Central memory CD8-positive, alpha-beta T cell (primary cell): Measurements from ENCODE around the gene RIN1.
"Not testable (repeated sequence)": the region's sequence is repeated elsewhere in the genome, so short reads cannot be mapped to it uniquely, and the experiment has no call there.

ENCODE experiments used
- ATAC-seq: fragments of 150-1000 bp; cut with Tn5 transposase; replicated peaks from 2 replicates; pipeline ENCODE4 v1.10.0; 2022; ENCODE audit warnings: mild to moderate bottlenecking, moderate FRiP score, moderate number of reproducible peaks; ENCODE audit not compliant: poor library complexity, severe bottlenecking; ENCODE audit errors: extremely low read depth
- DNase-seq, 2 donors: peaks; one replicate each; pipeline ENCODE4 v3.0.0; 2021; ENCODE audit warnings: low spot score in 2 of 2
- H3K27ac Mint-ChIP-seq: one replicate; pipeline ENCODE4 v1.8.0; 2022; ENCODE audit warnings: low read depth, mild to moderate bottlenecking, moderate library complexity, mixed read lengths
- H3K27me3 Mint-ChIP-seq: one replicate; pipeline ENCODE4 v1.8.0; 2022; ENCODE audit warnings: mixed read lengths
- H3K36me3 Mint-ChIP-seq: one replicate; pipeline ENCODE4 v1.8.0; 2022; ENCODE audit warnings: mild to moderate bottlenecking, moderate library complexity, mixed read lengths; ENCODE audit not compliant: insufficient read depth
- H3K4me1 Mint-ChIP-seq: one replicate; pipeline ENCODE4 v1.8.0; 2022; ENCODE audit warnings: mixed read lengths
- H3K4me3 Mint-ChIP-seq: one replicate; pipeline ENCODE4 v1.8.0; 2022; ENCODE audit warnings: mild to moderate bottlenecking, moderate library complexity, mixed read lengths
- H3K9me3 Mint-ChIP-seq: one replicate; pipeline ENCODE4 v1.8.0; 2022; ENCODE audit warnings: mixed read lengths

Gene RIN1

GRCh38 chr11:66327171-66328030 is 8.8 kb downstream of the RIN1 start:
- no peaks in the 10 kb centered on the region for H3K27me3 Mint-ChIP-seq
- ATAC-seq (no peak), DNase-seq (no peak)
- H3K4me1 Mint-ChIP-seq = peaks cover 25% of the 10 kb centered on the region
- peaks cover 9% of the 10 kb centered on the region for H3K36me3 Mint-ChIP-seq
- H3K27ac Mint-ChIP-seq = peak overlapping the region; percentile 52
- no peaks in the 10 kb centered on the region for H3K9me3 Mint-ChIP-seq
- peak overlapping the region; percentile 3 for H3K4me3 Mint-ChIP-seq

GRCh38 chr11:66326261-66327111 is 9.7 kb downstream of the RIN1 start:
- no peaks in the 10 kb centered on the region for H3K9me3 Mint-ChIP-seq
- DNase-seq (no peak), ATAC-seq (no peak)
- no peak overlapping the region for H3K4me3 Mint-ChIP-seq
- peak overlapping the region; percentile 78 for H3K27ac Mint-ChIP-seq
- H3K4me1 Mint-ChIP-seq = peaks cover 25% of the 10 kb centered on the region
- H3K27me3 Mint-ChIP-seq = no peaks in the 10 kb centered on the region
- peaks cover 9% of the 10 kb centered on the region for H3K36me3 Mint-ChIP-seq

DNA sequence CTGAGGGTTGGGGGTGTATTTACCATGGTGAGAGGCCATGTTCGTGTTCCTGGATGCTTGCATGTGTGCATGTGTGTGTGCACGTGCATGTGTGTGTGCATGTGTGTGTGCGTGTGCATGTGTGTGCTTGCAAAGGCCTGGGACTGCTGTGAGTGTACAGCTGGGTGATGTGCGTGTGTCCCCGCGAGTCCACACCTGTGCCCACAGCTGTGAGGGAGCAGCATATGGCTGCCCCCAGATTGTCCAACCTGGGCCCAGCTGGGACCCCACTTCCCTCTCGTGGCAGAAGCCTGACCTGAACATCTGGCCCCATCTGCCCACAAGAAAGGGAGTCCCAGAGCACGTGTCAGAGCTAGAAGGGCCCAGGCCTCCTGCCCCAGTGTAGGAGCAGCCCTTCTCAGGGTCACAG is 11.0 kb downstream of the RIN1 start:
- no peak overlapping the region for H3K27ac Mint-ChIP-seq
- no peaks in the 10 kb centered on the region for H3K27me3 Mint-ChIP-seq
- DNase-seq = no peak
- H3K9me3 Mint-ChIP-seq = no peaks in the 10 kb centered on the region
- H3K36me3 Mint-ChIP-seq = peaks cover 9% of the 10 kb centered on the region
- no peak overlapping the region for H3K4me3 Mint-ChIP-seq
- peaks cover 25% of the 10 kb centered on the region for H3K4me1 Mint-ChIP-seq
- ATAC-seq = no peak

DNA sequence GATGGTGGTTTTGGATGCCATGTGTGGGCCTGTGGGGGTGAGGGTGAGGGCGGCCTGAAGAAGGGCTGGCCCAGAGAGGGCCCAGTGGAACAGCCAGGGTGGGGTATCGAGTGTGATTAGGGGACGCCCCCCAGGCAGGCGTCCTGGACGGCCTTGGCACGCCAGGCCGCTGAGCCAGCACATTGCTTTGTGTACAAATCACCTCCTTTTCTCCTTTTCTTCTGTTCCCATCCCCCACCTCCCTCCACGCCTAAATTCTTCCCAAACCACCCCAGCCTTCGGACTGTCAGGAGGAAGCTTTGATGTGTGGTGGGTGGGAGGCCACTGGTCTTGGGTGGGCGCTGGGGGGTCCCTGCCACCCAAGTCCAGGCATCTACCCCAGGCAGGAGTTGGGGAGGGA is 11.6 kb downstream of the RIN1 start:
- ATAC-seq = no peak
- peaks cover 25% of the 10 kb centered on the region for H3K4me1 Mint-ChIP-seq
- H3K36me3 Mint-ChIP-seq = peaks cover 9% of the 10 kb centered on the region
- no peak overlapping the region for H3K4me3 Mint-ChIP-seq
- no peak for DNase-seq
- no peaks in the 10 kb centered on the region for H3K27me3 Mint-ChIP-seq
- no peak overlapping the region for H3K27ac Mint-ChIP-seq
- H3K9me3 Mint-ChIP-seq = no peaks in the 10 kb centered on the region

GRCh38 chr11:66323684-66324083 is 12.6 kb downstream of the RIN1 start:
- ATAC-seq (no peak), DNase-seq (no peak)
- no peak overlapping the region for H3K27ac Mint-ChIP-seq
- H3K9me3 Mint-ChIP-seq = no peaks in the 10 kb centered on the region
- H3K4me3 Mint-ChIP-seq = no peak overlapping the region
- H3K27me3 Mint-ChIP-seq = no peaks in the 10 kb centered on the region
- H3K36me3 Mint-ChIP-seq = peaks cover 9% of the 10 kb centered on the region
- peaks cover 28% of the 10 kb centered on the region for H3K4me1 Mint-ChIP-seq

- H3K4me3 Mint-ChIP-seq = no peak overlapping the region
- H3K27ac Mint-ChIP-seq = no peak overlapping the region
- H3K9me3 Mint-ChIP-seq = no peaks in the 10 kb centered on the region
- ATAC-seq (no peak), DNase-seq (no peak)
- no peaks in the 10 kb centered on the region for H3K27me3 Mint-ChIP-seq
- H3K4me1 Mint-ChIP-seq = peaks cover 27% of the 10 kb centered on the region
- peaks cover 3% of the 10 kb centered on the region for H3K36me3 Mint-ChIP-seq
Observed at GRCh38 chr11:66322732-66323427, 13.4 kb downstream of the RIN1 start.

DNA sequence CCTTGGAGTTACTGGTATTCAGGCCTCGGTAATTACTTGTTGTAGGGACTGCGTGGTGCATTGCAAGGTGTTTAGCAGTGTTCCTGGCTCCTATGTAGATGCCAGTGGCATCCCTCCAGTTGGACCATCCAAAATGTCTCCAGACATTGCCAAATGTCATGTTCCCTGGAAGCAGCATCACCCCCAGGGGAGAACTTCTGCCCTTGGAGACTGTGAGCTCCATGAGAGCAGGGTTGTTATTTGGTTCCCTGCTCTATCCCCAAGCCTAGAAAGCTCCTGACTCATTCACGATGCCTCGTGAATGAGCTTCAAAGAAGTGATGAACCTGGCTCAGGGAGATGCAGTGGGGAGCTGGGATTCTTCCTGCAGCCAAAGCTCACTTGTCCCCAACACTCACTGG is 14.6 kb downstream of the RIN1 start:
- DNase-seq (no peak), ATAC-seq (no peak)
- Mint-ChIP-seq H3K36me3 (no peaks in the 10 kb centered on the region), H3K4me3 (no peak overlapping the region), H3K4me1 (peaks cover 26% of the 10 kb centered on the region), H3K9me3 (no peaks in the 10 kb centered on the region), H3K27ac (no peak overlapping the region), H3K27me3 (no peaks in the 10 kb centered on the region)

- not testable (repeated sequence) for H3K4me3 Mint-ChIP-seq, ATAC-seq, H3K36me3 Mint-ChIP-seq, DNase-seq, H3K27ac Mint-ChIP-seq, H3K27me3 Mint-ChIP-seq, H3K9me3 Mint-ChIP-seq
- H3K4me1 Mint-ChIP-seq = peaks cover 24% of the 10 kb centered on the region
Observed at GRCh38 chr11:66320748-66321147, 15.5 kb downstream of the RIN1 start.

DNA sequence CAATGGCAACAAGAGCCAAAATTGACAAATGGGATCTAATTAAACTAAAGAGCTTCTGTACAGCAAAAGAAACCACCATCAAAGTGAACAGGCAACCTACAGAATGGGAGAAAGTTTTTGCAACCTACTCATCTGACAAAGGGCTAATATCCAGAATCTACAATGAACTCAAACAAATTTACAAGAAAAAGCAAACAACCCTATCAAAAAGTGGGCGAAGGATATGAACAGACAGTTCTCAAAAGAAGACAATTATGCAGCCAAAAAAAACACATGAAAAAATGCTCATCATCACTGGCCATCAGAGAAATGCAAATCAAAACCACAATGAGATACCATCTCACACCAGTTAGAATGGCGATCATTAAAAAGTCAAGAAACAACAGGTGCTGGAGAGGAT is 15.9 kb downstream of the RIN1 start:
- H3K27me3 Mint-ChIP-seq, H3K36me3 Mint-ChIP-seq, H3K9me3 Mint-ChIP-seq, DNase-seq, H3K4me3 Mint-ChIP-seq, H3K27ac Mint-ChIP-seq, ATAC-seq: not testable (repeated sequence)
- H3K4me1 Mint-ChIP-seq = peaks cover 27% of the 10 kb centered on the region

DNA sequence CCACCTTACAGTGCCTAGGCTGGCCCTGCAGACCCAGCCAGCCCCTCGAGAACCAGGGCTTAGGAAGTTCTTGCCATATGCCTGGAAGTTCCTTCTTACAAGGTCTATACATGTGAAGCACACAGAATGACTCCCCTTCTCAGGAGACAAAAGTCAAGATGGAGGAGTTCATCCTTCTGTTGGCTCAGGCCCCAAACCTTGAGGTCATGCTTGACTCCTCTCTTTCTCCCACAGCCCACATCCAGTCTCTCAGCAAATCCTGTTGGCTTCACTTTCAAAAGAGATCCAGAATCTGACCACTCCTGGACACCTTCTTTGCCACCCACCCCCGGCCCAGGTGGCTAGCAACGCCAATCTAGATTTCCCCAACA is 17.6 kb downstream of the RIN1 start:
- ATAC-seq (no peak), DNase-seq (no peak)
- Mint-ChIP-seq H3K4me1 (peaks cover 37% of the 10 kb centered on the region), H3K27ac (peak overlapping the region; percentile 85), H3K36me3 (peaks cover 12% of the 10 kb centered on the region), H3K4me3 (peak overlapping the region; percentile 61), H3K9me3 (no peaks in the 10 kb centered on the region), H3K27me3 (no peaks in the 10 kb centered on the region)

GRCh38 chr11:66317723-66318599 is 18.3 kb downstream of the RIN1 start:
- Mint-ChIP-seq H3K4me3 (peak overlapping the region; percentile 61), H3K27me3 (no peaks in the 10 kb centered on the region), H3K4me1 (peaks cover 37% of the 10 kb centered on the region), H3K36me3 (peaks cover 12% of the 10 kb centered on the region), H3K9me3 (no peaks in the 10 kb centered on the region), H3K27ac (peak overlapping the region; percentile 85)
- ATAC-seq (peak; percentile 97), DNase-seq (peak in 1 of 2 donors; percentile 66)

- ATAC-seq (no peak), DNase-seq (no peak)
- Mint-ChIP-seq H3K4me1 (peaks cover 40% of the 10 kb centered on the region), H3K9me3 (no peaks in the 10 kb centered on the region), H3K4me3 (peak overlapping the region; percentile 61), H3K36me3 (peaks cover 17% of the 10 kb centered on the region), H3K27me3 (no peaks in the 10 kb centered on the region), H3K27ac (peak overlapping the region; percentile 85)
Observed at GRCh38 chr11:66317322-66317722, 18.9 kb downstream of the RIN1 start.
